HepG2 (cell line): ENCODE data around the gene NUP214. TPM values are rescaled to one million over a fixed set of nuclear protein-coding genes. Genes with fewer than 3 reads are reported as not detected.

Experiments
- TRAFD1 ChIP-seq: sonication (generic); formaldehyde crosslinking; IDR thresholded peaks from 2 replicates; pipeline ENCODE4 v1.5.1; 2020; ENCODE audit warnings: missing genetic modification reagents, mild to moderate bottlenecking, borderline replicate concordance
- ZNF598 ChIP-seq: sonication (generic); formaldehyde crosslinking; IDR thresholded peaks from 2 replicates; pipeline ENCODE4 v1.5.1; 2020; ENCODE audit warnings: mild to moderate bottlenecking, missing genetic modification reagents, borderline replicate concordance
- ZNF780A ChIP-seq: sonication (generic); formaldehyde crosslinking; IDR thresholded peaks from 2 replicates; pipeline ENCODE4 v1.8.0; 2022; ENCODE audit warnings: mild to moderate bottlenecking, missing genetic modification reagents, moderate library complexity
- ZZZ3 ChIP-seq: sonication (generic); formaldehyde crosslinking; IDR thresholded peaks from 2 replicates; pipeline ENCODE4 v1.4.0; 2020; ENCODE audit warnings: missing genetic modification reagents, mild to moderate bottlenecking, borderline replicate concordance
- polyA plus RNA-seq, 8 experiments: library from polyadenylated mRNA; depleted of rRNA in 3 of 8; stranded (reverse) in 7 of 8; unstranded in 1 of 8; fragments of >200 nt; fragmentation: Illumina TruSeq in 4 of 8; extraction: Trizol in 4 of 8; gene quantifications; 2 replicates each; pipeline versions ENCODE4 v1.2.1 to v1.2.3, GENCODE V29; 2011 to 2016; ENCODE audit warnings: low read depth in 4 of 8, missing spikeins in 1 of 8, mixed read lengths in 1 of 8; ENCODE audit not compliant: insufficient read depth in 1 of 8
- total RNA-seq, 5 experiments: library from RNA; depleted of rRNA; stranded (reverse); fragments of >200 nt; fragmentation: Illumina TruSeq; extraction: Trizol; gene quantifications; 2 replicates each; pipeline ENCODE4 v1.2.3, GENCODE V29; 2016; ENCODE audit warnings: low read depth in 1 of 5
- TF ChIP-seq, protein P1 (sequence below): sonication (generic); formaldehyde crosslinking; IDR thresholded peaks from 2 replicates; pipeline ENCODE4 v1.5.1; 2020; ENCODE audit warnings: mild to moderate bottlenecking, missing genetic modification reagents, moderate library complexity
- TF ChIP-seq, protein P2 (sequence below): sonication (generic); formaldehyde crosslinking; IDR thresholded peaks from 2 replicates; pipeline ENCODE4 v1.5.0; 2020; ENCODE audit warnings: mild to moderate bottlenecking, missing genetic modification reagents

The NUP214 gene
- total and polyA plus RNA-seq, 2 of the 13 experiments (the other 11 are each of a cell fraction or from before 2014, with no cell fraction given) = 8.4 to 16.0 TPM

- TF ChIP-seq ZNF780A (no peak), TRAFD1 (no peak), ZZZ3 (CRISPR knock-in tag) (no peak), ZNF598 (no peak)
- TF ChIP-seq, protein P1, sequence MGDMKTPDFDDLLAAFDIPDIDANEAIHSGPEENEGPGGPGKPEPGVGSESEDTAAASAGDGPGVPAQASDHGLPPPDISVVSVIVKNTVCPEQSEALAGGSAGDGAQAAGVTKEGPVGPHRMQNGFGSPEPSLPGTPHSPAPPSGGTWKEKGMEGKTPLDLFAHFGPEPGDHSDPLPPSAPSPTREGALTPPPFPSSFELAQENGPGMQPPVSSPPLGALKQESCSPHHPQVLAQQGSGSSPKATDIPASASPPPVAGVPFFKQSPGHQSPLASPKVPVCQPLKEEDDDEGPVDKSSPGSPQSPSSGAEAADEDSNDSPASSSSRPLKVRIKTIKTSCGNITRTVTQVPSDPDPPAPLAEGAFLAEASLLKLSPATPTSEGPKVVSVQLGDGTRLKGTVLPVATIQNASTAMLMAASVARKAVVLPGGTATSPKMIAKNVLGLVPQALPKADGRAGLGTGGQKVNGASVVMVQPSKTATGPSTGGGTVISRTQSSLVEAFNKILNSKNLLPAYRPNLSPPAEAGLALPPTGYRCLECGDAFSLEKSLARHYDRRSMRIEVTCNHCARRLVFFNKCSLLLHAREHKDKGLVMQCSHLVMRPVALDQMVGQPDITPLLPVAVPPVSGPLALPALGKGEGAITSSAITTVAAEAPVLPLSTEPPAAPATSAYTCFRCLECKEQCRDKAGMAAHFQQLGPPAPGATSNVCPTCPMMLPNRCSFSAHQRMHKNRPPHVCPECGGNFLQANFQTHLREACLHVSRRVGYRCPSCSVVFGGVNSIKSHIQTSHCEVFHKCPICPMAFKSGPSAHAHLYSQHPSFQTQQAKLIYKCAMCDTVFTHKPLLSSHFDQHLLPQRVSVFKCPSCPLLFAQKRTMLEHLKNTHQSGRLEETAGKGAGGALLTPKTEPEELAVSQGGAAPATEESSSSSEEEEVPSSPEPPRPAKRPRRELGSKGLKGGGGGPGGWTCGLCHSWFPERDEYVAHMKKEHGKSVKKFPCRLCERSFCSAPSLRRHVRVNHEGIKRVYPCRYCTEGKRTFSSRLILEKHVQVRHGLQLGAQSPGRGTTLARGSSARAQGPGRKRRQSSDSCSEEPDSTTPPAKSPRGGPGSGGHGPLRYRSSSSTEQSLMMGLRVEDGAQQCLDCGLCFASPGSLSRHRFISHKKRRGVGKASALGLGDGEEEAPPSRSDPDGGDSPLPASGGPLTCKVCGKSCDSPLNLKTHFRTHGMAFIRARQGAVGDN = peak; percentile 37; the same call in 1 of the 2 replicates
- TF ChIP-seq, protein P2, sequence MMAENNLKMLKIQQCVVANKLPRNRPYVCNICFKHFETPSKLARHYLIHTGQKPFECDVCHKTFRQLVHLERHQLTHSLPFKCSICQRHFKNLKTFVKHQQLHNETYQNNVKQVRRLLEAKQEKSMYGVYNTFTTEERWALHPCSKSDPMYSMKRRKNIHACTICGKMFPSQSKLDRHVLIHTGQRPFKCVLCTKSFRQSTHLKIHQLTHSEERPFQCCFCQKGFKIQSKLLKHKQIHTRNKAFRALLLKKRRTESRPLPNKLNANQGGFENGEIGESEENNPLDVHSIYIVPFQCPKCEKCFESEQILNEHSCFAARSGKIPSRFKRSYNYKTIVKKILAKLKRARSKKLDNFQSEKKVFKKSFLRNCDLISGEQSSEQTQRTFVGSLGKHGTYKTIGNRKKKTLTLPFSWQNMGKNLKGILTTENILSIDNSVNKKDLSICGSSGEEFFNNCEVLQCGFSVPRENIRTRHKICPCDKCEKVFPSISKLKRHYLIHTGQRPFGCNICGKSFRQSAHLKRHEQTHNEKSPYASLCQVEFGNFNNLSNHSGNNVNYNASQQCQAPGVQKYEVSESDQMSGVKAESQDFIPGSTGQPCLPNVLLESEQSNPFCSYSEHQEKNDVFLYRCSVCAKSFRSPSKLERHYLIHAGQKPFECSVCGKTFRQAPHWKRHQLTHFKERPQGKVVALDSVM (CRISPR knock-in tag) = no peak
- TF ChIP-seq, all 625 proteins: peak for 8
Observed at GRCh38 chr9:131276094-131276888, 150.9 kb downstream of the NUP214 start, which contains the start of gene FAM78A (continued).
